ENCODE measurements around the gene GMEB2. TPM values are rescaled to one million over a fixed set of nuclear protein-coding genes. Genes with fewer than 3 reads are reported as not detected.

The GMEB2 gene
- total and polyA plus RNA-seq, 10 of the 15 experiments (the other 5 are each of a cell fraction or from before 2014, with no cell fraction given), result 0.08 to 15.1 (median 6.9) TPM

DNA sequence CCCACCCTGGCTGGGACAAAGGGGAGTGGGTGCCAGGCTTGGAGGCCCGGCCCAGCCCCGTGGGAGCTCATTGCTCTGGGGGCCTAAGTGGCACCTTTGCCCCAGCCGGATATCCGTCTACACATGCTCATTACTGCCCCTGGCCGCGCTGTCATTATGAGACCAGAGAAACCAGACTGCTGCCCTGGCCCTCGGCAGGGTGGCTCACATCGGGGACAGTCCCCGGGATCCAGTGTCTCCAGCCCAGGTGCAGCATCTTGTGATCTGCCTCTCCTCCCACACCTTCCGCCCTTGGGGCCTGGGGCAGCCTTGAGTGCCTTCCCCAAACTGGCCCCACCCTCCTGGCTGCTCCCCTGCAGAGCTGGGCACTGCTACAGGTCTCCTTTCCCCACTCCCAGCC is 84.2 kb downstream of the GMEB2 start (continued):
- TF ChIP-seq ZNF592 (IDR thresholded peaks at IDR 0.05) (no peak), HDAC6 (IDR thresholded peaks at IDR 0.05; ENCODE audit: unreplicated experiment) (no peak), ZBTB4 (CRISPR knock-in tag; IDR thresholded peaks at IDR 0.05) (no peak), RUNX3 (IDR thresholded peaks at IDR 0.05; ENCODE audit: low read length) (peak; percentile 33), BRCA1 (IDR thresholded peaks at IDR 0.05; ENCODE audit: low read depth, low read length) (no peak), TBL1XR1 (IDR thresholded peaks at IDR 0.05; ENCODE audit: low read depth, low read length) (0 out of 2 replicates have a peak, but pooled peaks have one; percentile 29)
